HG03469 (cell line): ENCODE results near the gene FSCN2.
"Not testable (repeated sequence)": the region's sequence is repeated elsewhere in the genome, so short reads cannot be mapped to it uniquely, and the experiment has no call there.

Experiments
- ATAC-seq: cut with Tn5 transposase; IDR thresholded peaks from one replicate; pipeline ENCODE4 v1.9.1; 2021; ENCODE audit warnings: mild to moderate bottlenecking, moderate library complexity, moderate number of reproducible peaks; ENCODE audit not compliant: unreplicated experiment

FSCN2 gene

GRCh38 chr17:81573794-81574642 lies 45.8 kb downstream of the FSCN2 start:
- no peak for ATAC-seq

GRCh38 chr17:81574643-81574956 lies 46.4 kb downstream of the FSCN2 start:
- ATAC-seq: no peak

GRCh38 chr17:81575836-81576235 lies 47.7 kb downstream of the FSCN2 start:
- no peak for ATAC-seq

GRCh38 chr17:81576621-81577277 lies 48.6 kb downstream of the FSCN2 start:
- no peak for ATAC-seq

- no peak for ATAC-seq
Measured at GRCh38 chr17:81577278-81578000, 49.3 kb downstream of the FSCN2 start.

DNA sequence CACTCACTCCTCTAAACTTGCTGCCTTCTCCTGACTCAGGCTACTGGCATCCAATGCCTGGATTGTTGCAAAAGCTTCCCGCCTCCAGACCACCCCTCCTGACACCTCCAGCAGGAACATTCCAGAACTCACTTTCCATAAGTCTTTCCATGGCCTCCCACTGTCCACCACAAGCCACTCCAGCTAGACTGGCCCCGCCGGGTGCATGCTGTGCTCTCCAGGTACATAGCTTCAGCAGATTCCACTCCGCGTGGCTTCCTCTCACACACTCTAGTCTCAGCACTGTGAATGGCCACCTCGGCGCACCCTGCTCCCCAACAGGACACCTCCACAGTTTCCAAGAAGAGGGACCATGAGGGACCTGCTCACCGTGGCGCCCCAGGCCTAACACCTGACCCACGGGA lies 49.9 kb downstream of the FSCN2 start:
- no peak for ATAC-seq

- no peak for ATAC-seq
Measured at GRCh38 chr17:81578561-81579225, 50.5 kb downstream of the FSCN2 start.

DNA sequence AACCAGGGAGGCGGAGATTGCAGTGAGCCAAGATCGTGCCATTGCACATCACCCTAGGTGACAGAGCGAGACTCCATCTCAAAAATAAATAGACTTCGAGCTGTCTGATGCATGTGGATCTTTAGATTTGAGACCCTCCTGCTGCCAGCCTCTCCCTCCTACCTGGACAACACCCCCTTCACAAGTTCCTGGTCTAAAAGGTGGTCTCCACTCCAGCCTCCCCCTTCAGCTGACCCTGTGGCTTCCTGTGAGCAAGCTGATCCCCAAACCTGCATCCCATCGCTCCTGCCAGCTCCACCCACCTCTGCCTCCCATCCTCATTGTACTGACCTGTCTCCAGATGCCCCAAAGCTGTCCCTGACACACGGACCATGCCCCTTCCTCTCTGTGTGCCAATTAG lies 51.1 kb downstream of the FSCN2 start:
- no peak for ATAC-seq

DNA sequence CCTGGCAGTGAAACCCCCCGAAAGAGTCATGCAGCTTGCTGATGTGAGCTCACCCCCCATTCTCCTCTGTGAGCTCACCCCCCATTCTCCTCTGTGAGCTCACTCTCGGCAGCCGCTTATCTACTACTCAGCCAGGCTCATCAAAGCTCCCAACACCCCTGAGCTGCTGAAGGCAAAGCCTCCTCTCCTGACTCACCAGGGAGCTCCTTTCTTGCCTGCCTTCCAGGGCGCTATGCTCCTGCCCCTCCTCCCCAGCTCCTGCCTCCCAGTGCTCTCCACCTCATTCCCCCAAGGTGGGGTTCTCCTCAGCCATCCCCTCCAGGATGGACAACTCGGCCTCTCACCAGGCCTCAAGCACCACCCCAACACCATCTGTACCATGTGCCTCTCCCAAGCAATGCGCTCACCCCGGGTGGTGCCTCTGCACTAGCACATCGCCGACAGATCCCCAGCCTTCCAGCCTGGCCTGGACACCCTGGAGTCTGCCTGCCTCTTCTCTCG lies 51.7 kb downstream of the FSCN2 start:
- ATAC-seq: no peak

- ATAC-seq: no peak
Measured at GRCh38 chr17:81580481-81580880, 52.3 kb downstream of the FSCN2 start.

DNA sequence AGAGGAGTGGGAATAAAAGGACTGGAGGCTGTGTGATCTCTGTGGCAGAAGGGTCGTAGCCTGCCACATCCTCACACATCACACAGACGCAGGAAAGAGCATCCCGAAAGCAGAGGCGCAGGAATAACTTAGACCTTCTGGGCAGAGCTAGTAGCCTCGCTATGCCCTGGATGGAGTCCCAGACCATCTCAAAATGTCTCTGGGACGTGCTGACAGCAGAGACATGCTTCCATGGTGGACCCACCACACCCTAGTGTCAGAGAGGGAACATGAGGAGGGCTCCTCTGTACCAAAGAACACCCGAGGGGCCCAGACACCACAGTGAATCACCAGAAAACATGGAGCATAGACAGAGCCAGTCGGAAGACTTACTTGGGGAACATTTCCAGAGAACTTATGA lies 53.6 kb downstream of the FSCN2 start:
- no peak for ATAC-seq

GRCh38 chr17:81582341-81582740 lies 54.2 kb downstream of the FSCN2 start:
- ATAC-seq: no peak

- no peak for ATAC-seq
Measured at GRCh38 chr17:81582749-81583148, 54.6 kb downstream of the FSCN2 start.

- no peak for ATAC-seq
Measured at GRCh38 chr17:81583589-81584342, 55.6 kb downstream of the FSCN2 start.

DNA sequence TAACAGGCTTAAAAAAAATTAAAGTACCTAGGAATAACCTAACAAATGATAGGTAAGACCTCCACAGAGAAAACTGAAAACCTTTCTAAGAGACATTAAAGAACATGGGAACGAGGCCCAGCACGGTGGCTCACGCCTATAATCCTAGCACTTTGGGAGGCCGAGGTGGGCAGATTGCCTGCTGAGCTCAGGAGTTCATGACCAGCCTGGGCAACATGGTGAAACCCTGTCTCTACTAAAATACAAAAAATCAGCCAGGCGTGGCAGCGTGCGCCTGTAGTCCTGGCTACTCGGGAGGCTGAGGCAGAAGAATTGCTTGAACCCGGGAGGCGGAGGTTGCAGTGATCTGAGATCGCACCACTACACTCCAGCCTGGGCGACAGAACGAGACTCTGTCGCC lies 56.6 kb downstream of the FSCN2 start:
- not testable (repeated sequence) for ATAC-seq

DNA sequence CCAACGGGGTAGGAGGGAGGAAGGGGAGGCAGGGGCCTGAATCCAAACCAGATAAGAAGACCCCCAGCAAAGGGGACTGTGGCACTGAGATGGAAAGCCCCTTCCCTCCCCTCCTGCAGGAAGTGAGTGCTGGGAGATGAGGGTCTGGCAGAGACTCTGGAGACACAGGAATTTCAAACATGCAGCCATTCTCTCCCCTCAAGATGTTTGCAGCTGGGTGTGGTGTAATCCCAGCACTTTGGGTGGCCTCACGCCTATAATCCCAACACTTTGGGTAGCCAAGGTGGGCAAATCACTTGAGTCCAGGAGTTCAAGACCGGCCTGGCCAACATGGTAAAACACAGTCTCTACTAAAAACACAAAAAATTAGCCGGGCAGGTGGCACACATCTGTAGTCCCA lies 57.9 kb downstream of the FSCN2 start:
- no peak for ATAC-seq
